Fibroblast of the aortic adventitia (primary cell): ENCODE measurements around the gene USH2A. TPM values are rescaled to one million over a fixed set of nuclear protein-coding genes. Genes with fewer than 3 reads are reported as not detected.

Experiments used
- DNase-seq: peaks from one replicate; pipeline ENCODE4 v3.0.0-alpha.2; 2010; ENCODE audit warnings: low read depth
- H3K4me3 ChIP-seq: 2 replicates; pipeline ENCODE4 v1.5.1; 2011; ENCODE audit warnings: low read depth, mild to moderate bottlenecking, control low read depth, low read length, moderate library complexity
- CTCF ChIP-seq: IDR thresholded peaks from 2 replicates; pipeline ENCODE4 v1.5.1; 2011; ENCODE audit warnings: mild to moderate bottlenecking, low read length, control low read depth, inconsistent platforms; ENCODE audit not compliant: insufficient read depth
- total RNA-seq: library from RNA; depleted of rRNA; stranded (reverse); fragments of >200 nt; gene quantifications from 2 replicates; pipeline ENCODE4 v1.2.3, GENCODE V29; 2012; ENCODE audit warnings: low replicate concordance

Gene USH2A
- total RNA-seq, 1 donor, result under 0.01 TPM

DNA sequence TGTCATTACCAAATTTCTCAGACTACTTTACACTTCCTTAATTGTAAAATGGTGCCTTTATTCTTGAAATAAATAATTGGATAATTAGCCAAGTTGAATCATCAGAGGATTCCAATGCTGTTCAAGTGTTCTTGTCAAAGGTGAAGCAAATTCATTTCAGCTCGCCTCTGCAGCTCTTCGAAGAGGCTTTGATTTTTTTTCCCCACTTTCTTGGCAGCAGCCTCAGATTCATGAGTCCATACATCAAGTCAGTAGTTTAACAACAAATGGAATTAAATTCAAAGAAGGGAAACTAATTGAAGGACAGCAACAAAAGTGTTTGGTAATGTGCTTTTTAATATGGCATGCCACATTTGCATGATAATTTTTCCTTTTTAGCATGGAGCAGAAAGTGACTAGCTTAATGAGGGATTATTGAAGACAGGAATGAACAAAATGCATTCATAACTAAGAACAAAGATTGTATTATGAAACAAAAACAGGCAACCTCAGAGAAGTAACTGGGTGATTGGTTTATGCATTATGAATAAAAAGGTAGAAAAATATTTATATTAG, 239.0 kb downstream of the USH2A start:
- TF ChIP-seq CTCF, result no peak
- no peak overlapping the region for H3K4me3 ChIP-seq
- no peak for DNase-seq

DNA sequence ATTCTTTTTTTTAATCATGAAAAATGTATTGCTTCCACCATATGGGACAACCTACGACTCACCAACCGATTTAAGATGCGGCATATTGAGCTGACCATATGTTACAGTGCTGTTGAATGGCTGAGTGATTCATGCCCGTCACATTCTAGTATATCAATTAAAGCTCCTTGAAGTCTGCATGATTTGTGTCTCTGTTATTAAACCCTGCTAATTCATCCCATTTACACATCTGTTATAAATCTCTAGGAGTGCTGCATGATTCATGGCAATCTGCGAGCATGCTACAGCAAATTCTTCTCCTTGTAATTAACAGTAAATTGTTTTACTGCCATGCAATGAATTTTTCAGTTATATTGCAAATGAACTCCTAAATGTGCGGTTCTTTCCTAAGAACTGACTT, 239.8 kb downstream of the USH2A start:
- TF ChIP-seq CTCF, result no peak
- H3K4me3 ChIP-seq, result no peak overlapping the region
- DNase-seq, result no peak

DNA sequence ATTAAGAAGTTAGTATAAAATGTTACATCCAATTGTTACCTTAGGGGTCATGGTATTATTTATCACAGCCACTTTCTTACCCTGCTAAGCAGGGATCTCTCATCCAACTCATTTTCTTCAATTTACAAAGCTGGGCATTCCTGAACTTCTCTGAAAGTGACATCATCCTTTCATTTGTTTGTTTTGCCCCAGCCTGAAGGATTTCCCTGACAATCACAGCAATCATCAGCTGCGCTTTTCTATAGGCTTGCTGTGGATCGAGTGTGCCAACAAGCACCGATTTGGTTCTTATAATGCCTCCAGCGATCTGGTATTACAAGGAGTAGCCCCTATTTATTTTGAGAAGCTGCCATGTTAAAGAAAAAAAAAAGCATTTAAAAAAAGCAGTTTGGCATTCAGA, 240.2 kb downstream of the USH2A start:
- no peak overlapping the region for H3K4me3 ChIP-seq
- no peak for DNase-seq
- TF ChIP-seq CTCF, result no peak

DNA sequence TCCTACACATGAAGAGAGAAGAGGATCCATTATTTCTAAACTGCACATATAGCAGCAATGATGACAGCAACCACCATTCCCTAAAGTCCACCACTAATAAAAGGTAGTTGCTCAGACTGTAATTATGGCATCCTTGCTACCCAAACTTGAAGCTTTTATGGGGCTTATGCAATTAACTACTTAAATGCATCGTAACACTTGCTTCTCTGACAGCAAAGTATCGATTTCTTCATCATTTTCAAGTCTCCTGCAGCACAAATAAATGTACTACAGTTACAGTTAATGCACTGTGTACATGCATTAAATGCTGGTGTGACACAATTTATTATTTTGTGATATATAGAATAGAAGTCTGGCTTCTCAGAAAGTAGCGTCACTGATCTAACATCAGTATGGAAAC, 241.7 kb downstream of the USH2A start:
- DNase-seq, result no peak
- no peak for TF ChIP-seq CTCF
- H3K4me3 ChIP-seq, result no peak overlapping the region

DNA sequence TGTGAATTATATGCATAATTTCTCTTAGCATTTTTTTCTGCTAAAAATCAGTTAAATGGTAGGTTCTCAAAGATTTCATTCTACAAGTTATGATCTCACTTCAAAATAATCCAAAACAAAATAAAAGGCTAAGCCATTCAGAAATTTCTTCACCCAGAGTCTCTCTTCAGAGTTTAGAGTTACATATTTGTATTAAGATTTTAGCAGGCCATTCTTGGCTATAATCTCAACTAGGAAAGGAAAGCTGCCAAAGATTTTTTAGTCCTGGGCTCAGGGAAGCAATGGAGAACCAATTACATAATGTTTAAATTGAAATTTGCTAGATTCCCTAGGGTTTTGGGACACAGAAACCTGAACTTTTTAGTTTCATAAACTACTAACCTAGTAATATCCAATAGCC, 245.0 kb downstream of the USH2A start:
- TF ChIP-seq CTCF, result no peak
- no peak overlapping the region for H3K4me3 ChIP-seq
- peak; percentile 13 for DNase-seq

DNA sequence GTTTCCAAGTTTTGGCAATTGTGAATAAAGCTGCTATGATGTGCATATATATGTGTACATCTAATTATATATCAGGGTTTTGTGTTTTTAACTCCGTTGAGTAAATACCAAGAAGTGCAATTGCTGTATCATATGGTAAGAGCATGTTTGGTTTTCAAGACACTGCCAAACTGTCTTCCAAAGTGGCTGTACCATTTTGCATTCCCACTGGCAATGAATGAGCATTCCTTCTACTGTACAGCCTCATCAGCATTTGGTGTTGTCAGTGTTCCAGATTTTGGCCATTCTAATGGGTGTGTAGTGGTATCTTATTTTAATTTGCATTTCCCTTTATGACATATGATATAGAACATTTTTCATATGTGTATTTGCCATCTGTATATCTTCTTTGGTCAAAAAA, 246.3 kb downstream of the USH2A start:
- no peak for TF ChIP-seq CTCF
- DNase-seq, result no peak
- H3K4me3 ChIP-seq, result no peak overlapping the region

DNA sequence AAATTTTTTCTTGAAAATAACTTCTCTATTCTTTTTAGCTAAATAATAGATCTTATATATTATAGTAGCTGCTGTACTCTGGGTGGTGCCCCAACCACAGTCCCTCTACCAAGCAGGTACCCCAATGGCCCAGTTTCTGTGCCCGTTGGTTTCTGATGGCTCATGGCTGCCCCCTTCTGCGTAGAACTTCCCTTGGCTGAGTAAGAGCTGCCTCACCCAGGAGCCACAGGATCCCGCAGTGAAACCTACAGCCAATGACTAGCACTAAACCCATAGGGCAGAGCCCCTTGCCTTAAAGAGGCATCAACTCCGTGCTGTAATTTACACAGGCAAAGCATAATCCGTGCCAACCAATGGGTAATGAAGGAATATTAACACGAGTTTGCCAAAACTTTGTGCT, 247.5 kb downstream of the USH2A start:
- TF ChIP-seq CTCF, result no peak
- no peak overlapping the region for H3K4me3 ChIP-seq
- no peak for DNase-seq
